Activated CD8-positive, alpha-beta T cell treated with anti-CD3 and anti-CD28 coated beads for 36 hours (primary cell): ENCODE data around the gene MAGI3. TPM values are rescaled to one million over a fixed set of nuclear protein-coding genes. Genes with fewer than 3 reads are reported as not detected.

ENCODE experiments used
- ATAC-seq: fragments of 200-7000 bp; cut with Tn5 transposase; one replicate; pipeline ENCODE4 v1.10.0; 2021; ENCODE audit warnings: mild to moderate bottlenecking, moderate library complexity
- CTCF ChIA-PET: fragments of 350-600 bp; sonication (Branson Sonifier 250); formaldehyde crosslinking; loops from one replicate; lab custom pipeline; 2021; ENCODE audit warnings: antibody characterized with exemption; lab: Charles Lee
- POLR2A ChIA-PET: fragments of 350-600 bp; sonication (Branson Sonifier 250); formaldehyde crosslinking; loops from one replicate; lab custom pipeline; 2021; ENCODE audit warnings: antibody characterized with exemption; lab: Charles Lee
- DNase-seq: peaks from one replicate; pipeline ENCODE4 v3.0.0-alpha.2; 2020
- H3K27ac Mint-ChIP-seq: one replicate; pipeline ENCODE4 v1.8.0; 2021; ENCODE audit warnings: mild to moderate bottlenecking, mixed read lengths
- H3K27me3 Mint-ChIP-seq: one replicate; pipeline ENCODE4 v1.8.0; 2021; ENCODE audit warnings: mixed read lengths
- H3K36me3 Mint-ChIP-seq: one replicate; pipeline ENCODE4 v1.8.0; 2021; ENCODE audit warnings: low read depth, mixed read lengths
- H3K4me1 Mint-ChIP-seq: one replicate; pipeline ENCODE4 v1.8.0; 2021; ENCODE audit warnings: low read depth, mixed read lengths
- H3K4me3 Mint-ChIP-seq: one replicate; pipeline ENCODE4 v1.8.0; 2021; ENCODE audit warnings: mild to moderate bottlenecking, moderate library complexity, mixed read lengths
- H3K9me3 Mint-ChIP-seq: one replicate; pipeline ENCODE4 v1.8.0; 2021; ENCODE audit warnings: mixed read lengths
- intact Hi-C: fragments of 100-400 bp; cut with micrococcal nuclease; formaldehyde crosslinking; loops from one replicate; pipeline ENCODE4 v1.10.0; 2022
- total RNA-seq, 2 experiments: library from RNA; stranded (reverse); gene quantifications; one replicate each; pipeline ENCODE4 v1.2.3, GENCODE V29; 2021
- TF ChIP-seq, protein P1 (sequence below): fragments of 200-600 bp; IDR thresholded peaks from one replicate; pipeline ENCODE4 v1.8.0; 2022; ENCODE audit warnings: antibody characterized with exemption, mild to moderate bottlenecking

MAGI3 gene
- total RNA-seq, 2 experiments from 2014 or later, result 2.5 to 3.1 TPM

DNA sequence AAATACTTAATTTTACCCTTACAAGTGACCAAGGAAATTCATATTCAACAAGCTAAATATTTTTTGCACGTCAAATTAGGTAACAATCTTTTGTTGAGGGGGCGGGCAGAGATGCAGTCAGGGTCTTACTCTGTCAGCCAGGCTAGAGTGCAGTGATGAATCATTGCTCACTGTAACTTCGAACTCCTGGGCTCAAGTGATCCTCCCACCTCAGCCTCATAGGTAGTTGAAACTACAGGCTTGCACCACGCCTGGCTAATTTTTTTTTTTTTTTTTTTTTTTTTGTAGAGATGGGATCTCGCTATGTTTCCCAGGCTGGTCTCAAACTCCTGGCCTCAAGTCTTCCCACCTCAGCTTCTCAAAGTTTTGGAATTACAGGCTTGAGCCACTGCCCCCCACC lies 342.5 kb downstream of the MAGI3 start:
- peaks cover 18% of the 10 kb centered on the region for H3K36me3 Mint-ChIP-seq
- CTCF ChIA-PET, result interaction anchor here (1.0 kb wide), 1 partner anchor 1025 kb away, joined by 3 read pairs; no protein-coding TSS in a partner anchor
- POLR2A ChIA-PET, result no interaction called here
- H3K4me1 Mint-ChIP-seq, result peaks cover 7% of the 10 kb centered on the region
- no peaks in the 10 kb centered on the region for H3K9me3 Mint-ChIP-seq
- H3K4me3 Mint-ChIP-seq, result no peak overlapping the region
- H3K27ac Mint-ChIP-seq, result no peak overlapping the region
- DNase-seq (peak; percentile 38), ATAC-seq (peak; percentile 85)
- intact Hi-C loops, result no loop called here
- H3K27me3 Mint-ChIP-seq, result no peaks in the 10 kb centered on the region
- TF ChIP-seq, protein P1, sequence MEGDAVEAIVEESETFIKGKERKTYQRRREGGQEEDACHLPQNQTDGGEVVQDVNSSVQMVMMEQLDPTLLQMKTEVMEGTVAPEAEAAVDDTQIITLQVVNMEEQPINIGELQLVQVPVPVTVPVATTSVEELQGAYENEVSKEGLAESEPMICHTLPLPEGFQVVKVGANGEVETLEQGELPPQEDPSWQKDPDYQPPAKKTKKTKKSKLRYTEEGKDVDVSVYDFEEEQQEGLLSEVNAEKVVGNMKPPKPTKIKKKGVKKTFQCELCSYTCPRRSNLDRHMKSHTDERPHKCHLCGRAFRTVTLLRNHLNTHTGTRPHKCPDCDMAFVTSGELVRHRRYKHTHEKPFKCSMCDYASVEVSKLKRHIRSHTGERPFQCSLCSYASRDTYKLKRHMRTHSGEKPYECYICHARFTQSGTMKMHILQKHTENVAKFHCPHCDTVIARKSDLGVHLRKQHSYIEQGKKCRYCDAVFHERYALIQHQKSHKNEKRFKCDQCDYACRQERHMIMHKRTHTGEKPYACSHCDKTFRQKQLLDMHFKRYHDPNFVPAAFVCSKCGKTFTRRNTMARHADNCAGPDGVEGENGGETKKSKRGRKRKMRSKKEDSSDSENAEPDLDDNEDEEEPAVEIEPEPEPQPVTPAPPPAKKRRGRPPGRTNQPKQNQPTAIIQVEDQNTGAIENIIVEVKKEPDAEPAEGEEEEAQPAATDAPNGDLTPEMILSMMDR, result no peak

DNA sequence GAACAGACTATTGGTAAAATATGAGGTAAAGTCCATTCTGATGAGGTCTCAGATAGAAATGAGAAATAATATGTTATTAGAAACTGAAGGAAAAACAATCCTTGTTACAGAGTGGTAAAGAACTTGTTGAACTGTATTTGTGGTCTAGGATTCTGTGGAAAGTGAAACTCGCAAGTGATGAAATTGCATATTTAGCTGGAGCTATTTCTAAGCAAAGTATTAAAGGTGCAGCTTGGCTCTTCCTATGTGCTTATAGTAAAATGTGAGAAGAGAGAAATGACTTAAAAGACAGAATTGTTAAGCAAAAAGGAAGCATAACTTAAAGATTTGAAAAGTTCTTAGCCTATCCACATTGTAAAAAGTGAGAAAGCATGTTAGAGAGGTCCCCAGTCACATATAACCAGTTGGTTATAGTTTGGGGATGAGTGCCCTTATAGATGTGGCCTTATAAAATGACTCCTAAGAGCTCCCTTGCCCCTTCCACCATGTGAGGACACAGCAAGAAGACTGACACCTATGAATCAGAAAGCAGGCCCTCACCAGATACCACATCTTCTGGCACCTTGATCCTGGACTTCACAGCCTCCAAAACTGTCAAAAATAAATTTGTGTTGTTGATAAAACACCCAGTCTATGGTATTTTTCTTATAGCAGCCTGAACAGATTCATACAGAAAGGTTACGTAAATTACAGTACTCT lies 344.2 kb downstream of the MAGI3 start:
- intact Hi-C loops, result no loop called here
- POLR2A ChIA-PET, result no interaction called here

More for the DNA sequence above, 344.2 kb downstream of the MAGI3 start:
- ATAC-seq (no peak), DNase-seq (no peak)
- Mint-ChIP-seq H3K36me3 (peaks cover 16% of the 10 kb centered on the region), H3K4me3 (no peak overlapping the region), H3K27ac (no peak overlapping the region), H3K9me3 (no peaks in the 10 kb centered on the region), H3K4me1 (peaks cover 7% of the 10 kb centered on the region), H3K27me3 (no peaks in the 10 kb centered on the region)
- TF ChIP-seq, protein P1, result no peak
- CTCF ChIA-PET, result interaction anchor here (0.8 kb wide), 1 partner anchor 36 kb away, joined by 3 read pairs; no protein-coding TSS in a partner anchor
